GM19035 (cell line): ENCODE measurements around the gene PTRH1.

ENCODE experiments used
- ATAC-seq: cut with Tn5 transposase; IDR thresholded peaks from one replicate; pipeline ENCODE4 v1.9.1; 2021; ENCODE audit not compliant: unreplicated experiment

Gene PTRH1

GRCh38 chr9:127698985-127699670, 16.3 kb downstream of the PTRH1 start:
- peak; percentile 80 for ATAC-seq

GRCh38 chr9:127698386-127698785, 17.1 kb downstream of the PTRH1 start:
- ATAC-seq, result no peak

GRCh38 chr9:127697575-127697974, 17.9 kb downstream of the PTRH1 start:
- ATAC-seq, result no peak

DNA sequence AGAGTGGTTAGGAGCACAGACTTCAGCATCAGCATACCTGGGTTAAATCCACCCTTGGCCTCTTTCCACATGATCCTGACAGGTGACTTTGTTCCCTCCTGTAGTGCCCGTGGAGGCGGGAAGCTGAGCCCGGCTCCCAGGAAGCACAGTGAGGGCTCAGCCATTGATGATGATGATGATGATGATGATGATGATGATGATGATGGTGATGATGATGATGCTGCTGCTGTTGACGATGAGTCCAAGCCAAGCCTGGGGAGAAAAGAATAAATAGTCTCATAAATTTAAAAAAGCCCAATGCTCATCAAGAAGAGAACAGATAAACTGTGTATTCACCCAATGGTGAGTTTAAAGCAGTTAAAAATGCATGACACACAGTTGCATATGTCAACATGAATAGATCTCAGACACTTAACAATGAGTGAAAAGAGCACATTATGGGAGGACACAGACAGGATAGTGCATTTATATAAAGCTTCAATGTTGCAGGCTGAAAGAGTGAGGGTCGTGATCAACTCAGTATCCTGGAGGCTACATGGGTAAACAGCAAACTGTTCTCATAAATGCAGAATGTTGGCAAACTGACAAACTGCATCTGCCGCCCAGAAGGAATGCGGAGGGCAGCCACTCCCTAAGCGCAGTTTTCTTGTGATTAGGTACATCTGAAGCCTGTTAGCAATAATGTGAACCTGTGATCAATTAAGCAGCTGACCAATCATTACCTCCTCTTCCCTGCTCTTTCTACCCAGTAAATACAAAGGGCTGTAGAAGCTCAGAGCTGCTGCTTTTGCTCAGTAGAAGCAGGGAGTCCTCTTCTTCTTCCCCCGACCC, 20.4 kb downstream of the PTRH1 start:
- no peak for ATAC-seq

DNA sequence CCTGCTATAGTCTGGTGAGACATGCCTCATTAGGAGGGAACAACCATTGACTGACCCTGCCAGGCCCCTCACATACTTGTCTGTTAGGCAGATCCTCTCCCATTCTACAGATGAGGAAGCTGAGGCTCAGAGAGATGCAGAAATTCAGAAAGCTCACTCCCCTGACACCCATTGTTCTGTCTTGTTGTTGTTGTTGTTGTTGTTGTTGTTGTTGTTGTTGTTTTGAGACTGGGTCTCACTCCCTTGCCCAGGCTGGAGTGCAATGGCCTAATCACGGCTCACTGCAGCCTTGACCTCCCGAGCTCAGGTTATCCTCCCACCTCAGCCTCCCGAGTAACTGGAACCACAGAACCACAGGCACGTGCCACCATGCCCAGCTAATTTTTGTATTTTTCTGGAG, 21.8 kb downstream of the PTRH1 start:
- no peak for ATAC-seq

GRCh38 chr9:127693143-127693542, 22.3 kb downstream of the PTRH1 start:
- ATAC-seq, result no peak

- ATAC-seq, result no peak
These were observed 23.4 kb downstream of the PTRH1 start for GRCh38 chr9:127692071-127692470.

GRCh38 chr9:127690735-127691134, 24.7 kb downstream of the PTRH1 start:
- ATAC-seq, result no peak

GRCh38 chr9:127689329-127690000, 26.0 kb downstream of the PTRH1 start:
- ATAC-seq, result no peak

GRCh38 chr9:127686461-127687393, 28.7 kb downstream of the PTRH1 start:
- no peak for ATAC-seq

- ATAC-seq, result no peak
These were observed 30.9 kb downstream of the PTRH1 start for GRCh38 chr9:127684576-127684975.

DNA sequence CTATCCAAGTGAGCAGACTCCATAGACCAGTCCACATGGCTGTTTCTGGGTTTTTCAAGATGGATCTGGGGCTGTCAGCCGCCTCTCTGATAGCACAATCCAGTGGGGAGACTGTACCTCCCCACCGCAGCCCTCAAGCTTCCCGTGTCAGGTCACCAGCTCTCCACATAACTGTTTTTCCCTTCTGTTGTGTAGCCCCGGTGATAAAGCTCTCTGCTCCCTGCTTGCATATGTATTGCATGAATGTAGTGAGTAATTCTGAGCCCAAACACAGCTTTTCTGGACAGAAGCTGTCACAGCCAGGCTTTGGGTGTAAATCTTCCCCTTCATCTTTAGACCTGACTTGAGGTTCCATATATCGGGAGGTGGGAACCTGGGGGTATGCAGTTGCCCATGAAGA, 31.7 kb downstream of the PTRH1 start:
- no peak for ATAC-seq

- ATAC-seq, result no peak
These were observed 32.9 kb downstream of the PTRH1 start for GRCh38 chr9:127682351-127683136.

DNA sequence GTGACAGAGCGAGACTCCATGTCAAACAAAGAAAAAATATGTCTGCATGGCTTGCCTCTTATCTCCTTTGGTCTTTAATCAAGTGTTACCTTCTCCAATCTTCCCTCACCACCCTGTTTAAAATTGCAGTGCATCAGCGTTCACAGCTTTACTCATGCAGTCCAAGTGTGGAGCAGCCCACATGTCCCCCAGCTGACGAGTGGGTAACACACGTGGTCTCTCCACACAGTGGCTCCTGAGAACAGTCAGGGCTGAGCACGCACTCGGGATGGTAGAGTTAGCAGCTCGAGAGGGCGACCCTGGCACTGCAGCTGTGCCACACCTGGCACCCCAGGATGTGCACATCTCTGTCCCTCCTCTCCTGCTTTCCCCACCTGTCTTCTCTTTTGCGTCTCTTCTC, 34.6 kb downstream of the PTRH1 start:
- ATAC-seq, result no peak

DNA sequence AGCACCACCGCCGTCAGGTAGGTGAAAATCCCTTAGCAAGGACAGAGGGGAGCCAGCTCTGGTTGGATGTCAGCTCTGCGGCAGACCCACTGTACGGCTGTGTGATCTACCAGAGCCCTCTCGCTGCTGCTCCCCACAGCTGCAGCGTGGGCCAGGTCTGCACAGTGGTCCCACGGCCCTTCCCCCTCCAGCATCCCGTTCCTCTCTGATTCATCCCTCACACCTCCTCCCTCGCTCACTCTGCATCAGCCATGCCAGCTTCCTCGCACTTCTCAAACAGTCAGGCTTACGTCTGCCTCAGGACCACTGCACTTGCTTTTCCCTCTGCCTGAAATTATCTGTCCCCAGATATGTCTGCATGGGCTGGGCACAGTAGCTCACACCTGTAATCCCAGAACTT, 35.2 kb downstream of the PTRH1 start:
- ATAC-seq, result no peak

- no peak for ATAC-seq
These were observed 36.0 kb downstream of the PTRH1 start for GRCh38 chr9:127679506-127679905.

DNA sequence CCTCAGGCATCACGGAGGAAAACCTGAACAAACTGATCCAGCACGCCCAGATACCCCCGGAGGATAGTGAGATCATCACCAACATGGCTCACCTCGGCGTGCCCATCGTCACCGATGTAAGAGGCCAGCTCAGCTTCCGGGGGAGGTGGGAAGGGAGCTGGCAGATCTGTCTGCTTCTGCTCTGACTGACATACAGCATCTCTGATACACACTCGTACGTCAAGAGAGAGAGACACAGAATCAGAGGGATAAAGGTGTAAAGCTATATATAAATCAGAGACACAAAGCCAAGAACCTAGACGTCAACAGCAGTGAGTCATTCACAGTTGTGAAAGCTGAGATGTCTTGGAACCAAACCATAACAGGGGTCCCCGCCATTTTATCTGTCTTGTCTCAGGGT, 38.8 kb downstream of the PTRH1 start:
- no peak for ATAC-seq

DNA sequence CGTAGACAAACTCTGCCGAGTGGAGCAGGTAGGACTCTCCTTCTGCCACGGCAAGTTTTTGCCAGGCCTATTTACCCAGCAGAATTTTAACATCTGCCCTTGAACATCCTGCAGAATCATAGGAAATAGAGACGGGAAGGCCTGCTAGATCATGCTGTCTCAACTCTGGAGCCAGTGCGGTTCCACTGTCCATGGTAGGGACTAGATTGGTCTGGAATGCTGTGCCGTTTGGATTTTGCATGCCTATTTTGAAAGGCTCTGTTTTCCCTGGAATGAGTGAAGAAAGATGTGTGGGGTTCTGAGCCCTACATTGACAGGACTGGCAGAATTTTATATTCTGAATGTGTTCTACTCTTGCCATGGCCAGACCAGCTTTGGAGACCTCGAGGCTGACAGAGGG, 42.2 kb downstream of the PTRH1 start:
- ATAC-seq, result no peak

- ATAC-seq, result no peak
These were observed 47.6 kb downstream of the PTRH1 start for GRCh38 chr9:127667906-127668305.
